Mucosa of descending colon (tissue), 3 donors: ENCODE data around the gene DAP3. TPM values are rescaled to one million over a fixed set of nuclear protein-coding genes. Genes with fewer than 3 reads are reported as not detected.
A peak's percentile ranks its signal among the peaks of the same experiment; 100 is the strongest.
"Not testable (repeated sequence)": the region's sequence is repeated elsewhere in the genome, so short reads cannot be mapped to it uniquely, and the experiment has no call there.

ENCODE experiments used
- ATAC-seq: fragments of 200-7000 bp; cut with Tn5 transposase; one replicate; pipeline ENCODE4 v1.9.1; 2020; ENCODE audit warnings: mild to moderate bottlenecking, moderate library complexity
- DNase-seq, 3 donors: peaks; one replicate each; pipeline ENCODE4 v3.0.0-alpha.2; 2020
- H3K36me3 ChIP-seq: fragments of 200-600 bp; one replicate; pipeline ENCODE4 v1.8.0; 2021; ENCODE audit warnings: low read depth, mild to moderate bottlenecking
- H3K4me1 ChIP-seq: fragments of 200-600 bp; one replicate; pipeline ENCODE4 v1.8.0; 2021; ENCODE audit warnings: low read depth, mild to moderate bottlenecking
- H3K4me3 ChIP-seq: fragments of 200-600 bp; one replicate; pipeline ENCODE4 v1.8.0; 2021; ENCODE audit warnings: mild to moderate bottlenecking
- H3K9me3 ChIP-seq: fragments of 200-600 bp; one replicate; pipeline ENCODE4 v1.8.0; 2021; ENCODE audit warnings: mild to moderate bottlenecking
- CTCF ChIP-seq: fragments of 200-600 bp; IDR thresholded peaks from one replicate; pipeline ENCODE4 v1.8.0; 2022; ENCODE audit warnings: antibody characterized with exemption, mild to moderate bottlenecking
- intact Hi-C, 2 donors: fragments of 100-400 bp; cut with DNase I in 1 of 2; cut with micrococcal nuclease in 1 of 2; formaldehyde crosslinking; loops; one replicate each; pipeline versions ENCODE4 v1.11.0 to v1.11.1; 2022; cut with DNase I, micrococcal nuclease
- total RNA-seq, 3 donors: library from RNA; stranded (reverse); fragmentation: NEBNext Ultra II Directional in 2 of 3; extraction: Animal tissue kit (Norgen Biotek cat#: 25700) in 2 of 3; gene quantifications; one replicate each; pipeline versions ENCODE4 v1.2.1 to v1.2.4, GENCODE V29; 2021 to 2023
- donor health status: DM: no; HTN: no; CAD: no; lungs with moderate emphysema.
- donor health status: DM: no; HTN: no; CAD: no.
- donor health status: DM: no; HTN: yes; CAD: no.

DAP3 gene
- total RNA-seq, 3 donors from 2014 or later, result 75.8 to 91.4 (median 87.1) TPM

DNA sequence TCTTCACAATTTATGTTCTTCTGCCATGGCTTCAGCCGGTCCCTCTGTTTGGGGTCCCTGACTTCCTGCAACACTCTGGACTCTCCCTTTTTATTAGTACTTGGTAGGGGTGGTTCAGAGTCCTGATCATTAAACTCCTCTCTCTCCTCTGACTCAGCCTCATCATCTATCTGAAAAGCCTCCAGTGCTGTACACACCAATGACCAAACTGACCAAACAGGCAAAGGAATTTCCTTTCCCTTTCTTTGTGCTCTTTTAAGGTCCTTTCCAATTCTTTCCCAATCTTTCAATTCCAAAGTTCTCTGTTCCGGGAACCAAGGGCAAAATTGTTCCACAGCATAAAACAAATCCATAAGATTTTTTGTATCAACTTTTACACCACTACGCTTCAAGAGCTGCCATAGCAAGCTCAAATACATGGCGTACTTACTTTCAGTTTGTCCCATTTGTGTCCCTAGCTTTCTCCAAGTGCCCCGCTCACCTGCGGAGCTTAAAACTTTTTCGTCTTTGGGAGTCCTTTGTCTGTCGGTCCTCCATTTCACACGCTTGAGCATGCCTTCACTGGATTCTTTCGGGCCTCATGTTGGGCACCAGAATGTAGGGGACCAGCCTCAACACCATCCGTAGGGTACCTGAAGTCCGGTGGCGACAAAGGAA lies 9.6 kb downstream of the DAP3 start:
- TF ChIP-seq CTCF, result no peak
- DNase-seq (no peak), ATAC-seq (no peak)
- no peaks in the 10 kb centered on the region for H3K9me3 ChIP-seq
- H3K4me1 ChIP-seq, result no peaks in the 10 kb centered on the region
- no peak overlapping the region for H3K4me3 ChIP-seq
- no peaks in the 10 kb centered on the region for H3K36me3 ChIP-seq
- intact Hi-C loops, result no loop called here

GRCh38 chr1:155699062-155699461 lies 10.2 kb downstream of the DAP3 start:
- intact Hi-C loops, DNase-seq, H3K4me3 ChIP-seq, ATAC-seq, H3K36me3 ChIP-seq, H3K9me3 ChIP-seq, H3K4me1 ChIP-seq: not testable (repeated sequence)

DNA sequence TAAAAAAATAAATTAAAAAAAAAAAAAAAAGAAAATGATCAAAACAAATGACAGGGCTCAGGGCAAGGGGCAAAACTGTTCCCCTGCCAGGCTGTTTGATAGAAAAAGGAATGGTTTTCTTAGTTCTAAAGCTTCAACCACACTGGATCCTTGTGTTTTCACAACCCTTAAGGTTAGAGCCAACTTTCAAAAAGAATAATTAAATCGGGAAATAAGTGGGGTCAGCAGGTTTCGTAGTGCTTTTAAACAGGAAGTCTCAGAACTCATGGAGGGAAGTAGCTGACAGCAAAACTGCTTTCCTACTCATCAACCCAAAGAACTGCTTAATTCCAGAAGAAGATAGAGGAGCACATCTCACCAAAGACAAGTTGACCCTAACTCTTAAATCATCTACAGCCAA lies 12.8 kb downstream of the DAP3 start:
- intact Hi-C loops, H3K36me3 ChIP-seq, H3K4me1 ChIP-seq, H3K4me3 ChIP-seq, H3K9me3 ChIP-seq, ATAC-seq, DNase-seq: not testable (repeated sequence)

GRCh38 chr1:155703216-155703615 lies 14.3 kb downstream of the DAP3 start:
- Histone ChIP-seq H3K36me3 (no peaks in the 10 kb centered on the region), H3K4me1 (peaks cover 3% of the 10 kb centered on the region), H3K4me3 (no peak overlapping the region), H3K9me3 (no peaks in the 10 kb centered on the region)
- no peak for TF ChIP-seq CTCF
- no peak for DNase-seq
- ATAC-seq, result no peak
- intact Hi-C loops, result no loop called here

GRCh38 chr1:155704414-155704813 lies 15.5 kb downstream of the DAP3 start:
- intact Hi-C loops, H3K4me3 ChIP-seq, ATAC-seq, H3K9me3 ChIP-seq, DNase-seq, H3K4me1 ChIP-seq, H3K36me3 ChIP-seq: not testable (repeated sequence)

- Histone ChIP-seq H3K4me3 (no peak overlapping the region), H3K4me1 (peaks cover 3% of the 10 kb centered on the region), H3K36me3 (no peaks in the 10 kb centered on the region), H3K9me3 (no peaks in the 10 kb centered on the region)
- no peak for TF ChIP-seq CTCF
- ATAC-seq (peak; percentile 83), DNase-seq (no peak)
- intact Hi-C loops, result no loop called here
Observed at GRCh38 chr1:155706139-155706538, 17.2 kb downstream of the DAP3 start.

- H3K9me3 ChIP-seq, result no peaks in the 10 kb centered on the region
- ATAC-seq (no peak), DNase-seq (no peak)
- no peaks in the 10 kb centered on the region for H3K36me3 ChIP-seq
- intact Hi-C loops, result no loop called here
- TF ChIP-seq CTCF, result no peak
- peaks cover 3% of the 10 kb centered on the region for H3K4me1 ChIP-seq
- no peak overlapping the region for H3K4me3 ChIP-seq
Observed at GRCh38 chr1:155709391-155709790, 20.5 kb downstream of the DAP3 start.

- H3K4me1 ChIP-seq, H3K36me3 ChIP-seq, DNase-seq, ATAC-seq, H3K4me3 ChIP-seq, intact Hi-C loops, H3K9me3 ChIP-seq: not testable (repeated sequence)
Observed at GRCh38 chr1:155711457-155711856, 22.6 kb downstream of the DAP3 start.

DNA sequence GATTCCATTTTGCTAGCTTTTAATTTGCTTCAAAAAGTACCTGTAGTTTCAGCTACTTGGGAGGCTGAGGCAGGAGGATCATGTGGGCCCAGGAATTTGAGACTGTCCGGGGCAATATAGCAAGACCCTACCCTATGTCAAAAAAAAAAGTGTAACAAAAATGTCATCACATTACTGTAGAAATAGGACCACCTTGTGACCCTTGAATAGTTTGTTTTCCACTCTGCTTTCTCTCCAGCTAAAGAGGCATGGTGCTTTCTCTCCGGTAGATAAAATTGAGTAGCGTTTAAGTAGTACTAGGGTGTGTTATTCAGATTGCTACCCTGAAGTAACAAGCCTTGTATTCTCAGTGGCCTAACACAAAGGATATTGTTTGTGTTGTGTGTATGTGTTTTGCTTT lies 23.7 kb downstream of the DAP3 start:
- intact Hi-C loops, H3K36me3 ChIP-seq, ATAC-seq, H3K4me1 ChIP-seq, DNase-seq, H3K4me3 ChIP-seq, H3K9me3 ChIP-seq: not testable (repeated sequence)
